ENCODE measurements around the gene WBP2NL. TPM values are rescaled to one million over a fixed set of nuclear protein-coding genes. Genes with fewer than 3 reads are reported as not detected.

WBP2NL gene
- total and polyA plus RNA-seq, 4 experiments from 2014 or later = 0.49 to 5.4 (median 2.1) TPM

GRCh38 chr22:41978732-41979131, 19.9 kb upstream of the WBP2NL start:
- Histone ChIP-seq H3K4me3 (ENCODE audit: low read length in 2 of 2) (no peak overlapping the region), H3K9me3 (ENCODE audit: control insufficient read depth in 1 of 2, low read length in 2 of 2) (no peaks in the 10 kb centered on the region), H3K27me3 (ENCODE audit: insufficient read depth, low read length) (peaks cover 7% of the 10 kb centered on the region), H3K36me3 (ENCODE audit: insufficient read depth, low read length) (no peaks in the 10 kb centered on the region), H3K27ac (ENCODE audit: low read depth, low read length) (no peak overlapping the region), H3K4me1 (ENCODE audit: insufficient read depth, low read length) (peaks cover 11% of the 10 kb centered on the region)
- intact Hi-C loops (cut with micrococcal nuclease) = no loop called here
- Mint-ChIP-seq H3K27ac (no peak overlapping the region), H3K4me1 (peaks cover 13 to 21% (median 16%) of the 10 kb centered on the region in 4 donors), H3K4me3 (peak overlapping the region in 2 of 8 donors; percentile 17 to 25), H3K9me3 (no peaks in the 10 kb centered on the region), H3K27me3 (peaks cover 15 to 24% of the 10 kb centered on the region in 2 donors), H3K36me3 (no peaks in the 10 kb centered on the region)
- ChIA-PET CTCF (ENCODE audit: partially characterized antibody) (no interaction called here), POLR2A (ENCODE audit: partially characterized antibody) (no interaction called here)
- no peak for DNase-seq

- ChIA-PET CTCF (ENCODE audit: partially characterized antibody) (interaction anchor here (0.7 kb wide), 1 partner anchor 100 kb away, joined by 8 read pairs; the partner anchor contains the start of gene SMDT1), POLR2A (ENCODE audit: partially characterized antibody) (no interaction called here)
- Mint-ChIP-seq H3K27ac (no peak overlapping the region), H3K9me3 (no peaks in the 10 kb centered on the region), H3K27me3 (peaks cover 11 to 22% of the 10 kb centered on the region in 2 donors), H3K4me3 (no peak overlapping the region), H3K36me3 (no peaks in the 10 kb centered on the region), H3K4me1 (peaks cover 13 to 21% (median 16%) of the 10 kb centered on the region in 4 donors)
- no peak for DNase-seq
- peaks cover 11% of the 10 kb centered on the region for H3K4me1 ChIP-seq (ENCODE audit: insufficient read depth, low read length)
- H3K4me3 ChIP-seq (ENCODE audit: low read length in 2 of 2) = no peak overlapping the region
- intact Hi-C loops (cut with micrococcal nuclease) = no loop called here
- no peak overlapping the region for H3K27ac ChIP-seq (ENCODE audit: low read depth, low read length)
- H3K36me3 ChIP-seq (ENCODE audit: insufficient read depth, low read length) = no peaks in the 10 kb centered on the region
- no peaks in the 10 kb centered on the region for H3K9me3 ChIP-seq (ENCODE audit: control insufficient read depth in 1 of 2, low read length in 2 of 2)
- peaks cover 7% of the 10 kb centered on the region for H3K27me3 ChIP-seq (ENCODE audit: insufficient read depth, low read length)
Observed at GRCh38 chr22:41979423-41980250, 19.0 kb upstream of the WBP2NL start.

GRCh38 chr22:41982865-41983264, 15.7 kb upstream of the WBP2NL start:
- no peaks in the 10 kb centered on the region for H3K9me3 ChIP-seq (ENCODE audit: control insufficient read depth in 1 of 2, low read length in 2 of 2)
- no peaks in the 10 kb centered on the region for H3K27me3 ChIP-seq (ENCODE audit: insufficient read depth, low read length)
- H3K27ac ChIP-seq (ENCODE audit: low read depth, low read length) = no peak overlapping the region
- Mint-ChIP-seq H3K27me3 (peaks cover 2 to 3% of the 10 kb centered on the region in 2 donors), H3K4me1 (peaks cover 0 to 2% (median 0%) of the 10 kb centered on the region in 4 donors), H3K9me3 (no peaks in the 10 kb centered on the region), H3K4me3 (no peak overlapping the region), H3K27ac (no peak overlapping the region), H3K36me3 (no peaks in the 10 kb centered on the region)
- intact Hi-C loops (cut with micrococcal nuclease) = no loop called here
- H3K4me1 ChIP-seq (ENCODE audit: insufficient read depth, low read length) = no peaks in the 10 kb centered on the region
- CTCF ChIA-PET (ENCODE audit: partially characterized antibody) = interaction anchor here (1.2 kb wide), 1 partner anchor 11 kb away, joined by 3 read pairs; no protein-coding TSS in a partner anchor
- no peak overlapping the region for H3K4me3 ChIP-seq (ENCODE audit: low read length in 2 of 2)
- H3K36me3 ChIP-seq (ENCODE audit: insufficient read depth, low read length) = no peaks in the 10 kb centered on the region
- DNase-seq = no peak
- POLR2A ChIA-PET (ENCODE audit: partially characterized antibody) = no interaction called here

- no peak overlapping the region for H3K27ac Mint-ChIP-seq
- no peaks in the 10 kb centered on the region for H3K27me3 Mint-ChIP-seq
- H3K27ac ChIP-seq (ENCODE audit: low read depth, low read length) = no peak overlapping the region
- no peaks in the 10 kb centered on the region for H3K9me3 Mint-ChIP-seq
- no peak for DNase-seq
- no peak overlapping the region for H3K4me3 ChIP-seq (ENCODE audit: low read length in 2 of 2)
- H3K36me3 Mint-ChIP-seq = no peaks in the 10 kb centered on the region
- H3K36me3 ChIP-seq (ENCODE audit: insufficient read depth, low read length) = no peaks in the 10 kb centered on the region
- no peaks in the 10 kb centered on the region for H3K27me3 ChIP-seq (ENCODE audit: insufficient read depth, low read length)
- CTCF ChIA-PET (ENCODE audit: partially characterized antibody) = interaction anchor here (1.2 kb wide), 1 partner anchor 10 kb away, joined by 3 read pairs; no protein-coding TSS in a partner anchor
- H3K4me1 Mint-ChIP-seq = no peaks in the 10 kb centered on the region
- no peaks in the 10 kb centered on the region for H3K9me3 ChIP-seq (ENCODE audit: control insufficient read depth in 1 of 2, low read length in 2 of 2)
- intact Hi-C loops (cut with micrococcal nuclease) = no loop called here
- POLR2A ChIA-PET (ENCODE audit: partially characterized antibody) = no interaction called here
- H3K4me1 ChIP-seq (ENCODE audit: insufficient read depth, low read length) = no peaks in the 10 kb centered on the region
- H3K4me3 Mint-ChIP-seq = no peak overlapping the region
Observed at GRCh38 chr22:41983513-41984405, 14.8 kb upstream of the WBP2NL start.

- no peak overlapping the region for H3K4me3 Mint-ChIP-seq
- no peaks in the 10 kb centered on the region for H3K27me3 ChIP-seq (ENCODE audit: insufficient read depth, low read length)
- no peaks in the 10 kb centered on the region for H3K4me1 ChIP-seq (ENCODE audit: insufficient read depth, low read length)
- no peaks in the 10 kb centered on the region for H3K36me3 ChIP-seq (ENCODE audit: insufficient read depth, low read length)
- H3K27me3 Mint-ChIP-seq = no peaks in the 10 kb centered on the region
- intact Hi-C loops (cut with micrococcal nuclease) = no loop called here
- CTCF ChIA-PET (ENCODE audit: partially characterized antibody) = no interaction called here
- no peak for DNase-seq
- no peaks in the 10 kb centered on the region for H3K4me1 Mint-ChIP-seq
- H3K9me3 Mint-ChIP-seq = no peaks in the 10 kb centered on the region
- no peaks in the 10 kb centered on the region for H3K36me3 Mint-ChIP-seq
- H3K27ac Mint-ChIP-seq = peak overlapping the region in 1 of 7 donors; percentile 48
- H3K27ac ChIP-seq (ENCODE audit: low read depth, low read length) = no peak overlapping the region
- H3K4me3 ChIP-seq (ENCODE audit: low read length in 2 of 2) = no peak overlapping the region
- H3K9me3 ChIP-seq (ENCODE audit: control insufficient read depth in 1 of 2, low read length in 2 of 2) = no peaks in the 10 kb centered on the region
- POLR2A ChIA-PET (ENCODE audit: partially characterized antibody) = no interaction called here
Observed at GRCh38 chr22:41987276-41987675, 11.3 kb upstream of the WBP2NL start.

GRCh38 chr22:41989246-41989645, 9.3 kb upstream of the WBP2NL start:
- ChIA-PET CTCF (ENCODE audit: partially characterized antibody) (no interaction called here), POLR2A (ENCODE audit: partially characterized antibody) (no interaction called here)
- Histone ChIP-seq H3K36me3 (ENCODE audit: insufficient read depth, low read length) (no peaks in the 10 kb centered on the region), H3K4me3 (ENCODE audit: low read length in 2 of 2) (no peak overlapping the region), H3K9me3 (ENCODE audit: control insufficient read depth in 1 of 2, low read length in 2 of 2) (no peaks in the 10 kb centered on the region), H3K4me1 (ENCODE audit: insufficient read depth, low read length) (no peaks in the 10 kb centered on the region), H3K27me3 (ENCODE audit: insufficient read depth, low read length) (no peaks in the 10 kb centered on the region), H3K27ac (ENCODE audit: low read depth, low read length) (no peak overlapping the region)
- DNase-seq = no peak
- H3K36me3 Mint-ChIP-seq = no peaks in the 10 kb centered on the region
- H3K4me1 Mint-ChIP-seq = no peaks in the 10 kb centered on the region
- H3K27ac Mint-ChIP-seq = no peak overlapping the region
- intact Hi-C loops (cut with micrococcal nuclease) = no loop called here
- no peak overlapping the region for H3K4me3 Mint-ChIP-seq
- H3K9me3 Mint-ChIP-seq = no peaks in the 10 kb centered on the region
- no peaks in the 10 kb centered on the region for H3K27me3 Mint-ChIP-seq

- Mint-ChIP-seq H3K4me3 (no peak overlapping the region), H3K36me3 (no peaks in the 10 kb centered on the region), H3K27ac (no peak overlapping the region), H3K27me3 (no peaks in the 10 kb centered on the region), H3K4me1 (no peaks in the 10 kb centered on the region), H3K9me3 (no peaks in the 10 kb centered on the region)
- no peak overlapping the region for H3K4me3 ChIP-seq (ENCODE audit: low read length in 2 of 2)
- H3K4me1 ChIP-seq (ENCODE audit: insufficient read depth, low read length) = no peaks in the 10 kb centered on the region
- no peaks in the 10 kb centered on the region for H3K36me3 ChIP-seq (ENCODE audit: insufficient read depth, low read length)
- no peak for DNase-seq
- H3K9me3 ChIP-seq (ENCODE audit: control insufficient read depth in 1 of 2, low read length in 2 of 2) = no peaks in the 10 kb centered on the region
- intact Hi-C loops (cut with micrococcal nuclease) = no loop called here
- H3K27me3 ChIP-seq (ENCODE audit: insufficient read depth, low read length) = no peaks in the 10 kb centered on the region
- POLR2A ChIA-PET (ENCODE audit: partially characterized antibody) = interaction anchor here (0.9 kb wide), 1 partner anchor 88 kb away, joined by 3 read pairs; the partner anchor contains the start of gene SMDT1
- no peak overlapping the region for H3K27ac ChIP-seq (ENCODE audit: low read depth, low read length)
- CTCF ChIA-PET (ENCODE audit: partially characterized antibody) = no interaction called here
Observed at GRCh38 chr22:41991111-41991510, 7.5 kb upstream of the WBP2NL start.
